Measurements from ENCODE around the gene CSE1L.

CSE1L gene

DNA sequence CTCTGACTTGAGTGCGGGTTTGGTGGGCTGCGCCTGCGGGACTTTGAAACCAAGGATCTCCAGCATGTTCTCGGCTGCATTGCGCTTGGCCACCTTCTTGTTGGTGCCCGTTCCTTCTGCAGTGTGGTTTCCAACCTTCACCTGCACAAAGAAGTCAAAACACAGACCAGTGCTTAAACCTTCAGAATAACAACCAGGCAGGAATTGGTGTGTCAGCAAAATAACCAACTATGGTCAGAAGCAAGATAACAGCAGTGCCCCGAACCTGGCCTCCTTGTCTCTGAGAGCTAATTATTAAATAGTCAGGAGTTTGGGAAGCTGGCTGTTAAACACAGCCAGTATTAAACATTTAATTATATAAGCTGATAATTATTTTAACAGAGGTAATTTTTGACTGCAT, 73.9 kb downstream of the CSE1L start:
- in situ Hi-C loops (cut with HindIII; ENCODE audit: low sequenced_read_pairs) = no loop called here

DNA sequence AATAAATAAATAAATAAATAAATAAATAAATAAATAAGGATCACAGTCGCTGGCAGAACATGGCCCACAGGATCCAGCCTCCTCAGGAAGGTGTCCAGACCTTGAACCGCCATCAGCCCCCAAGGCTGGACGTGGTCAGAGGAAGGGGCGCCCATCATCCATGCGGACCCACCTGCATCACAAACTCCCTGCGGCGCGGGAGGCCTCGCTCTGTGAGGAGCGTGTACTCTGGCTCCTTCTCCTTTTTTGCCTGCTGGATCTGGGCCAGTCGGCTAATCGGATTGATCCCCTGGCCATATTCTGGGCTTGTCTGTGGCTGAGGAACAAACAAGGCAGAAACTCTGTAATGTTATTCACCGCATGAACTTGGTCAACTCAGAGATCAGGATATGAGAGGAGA, 76.8 kb downstream of the CSE1L start:
- in situ Hi-C loops (cut with HindIII; ENCODE audit: low sequenced_read_pairs) = no loop called here

GRCh38 chr20:49123982-49124381, 77.9 kb downstream of the CSE1L start:
- in situ Hi-C loops (cut with HindIII; ENCODE audit: low sequenced_read_pairs) = no loop called here

- in situ Hi-C loops (cut with HindIII; ENCODE audit: low sequenced_read_pairs) = loop anchor here (5.0 kb wide), 3 partner anchors 39 to 109 kb away; partner anchors contain the start of gene CSE1L
These were observed 86.9 kb downstream of the CSE1L start for GRCh38 chr20:49132995-49133478.

DNA sequence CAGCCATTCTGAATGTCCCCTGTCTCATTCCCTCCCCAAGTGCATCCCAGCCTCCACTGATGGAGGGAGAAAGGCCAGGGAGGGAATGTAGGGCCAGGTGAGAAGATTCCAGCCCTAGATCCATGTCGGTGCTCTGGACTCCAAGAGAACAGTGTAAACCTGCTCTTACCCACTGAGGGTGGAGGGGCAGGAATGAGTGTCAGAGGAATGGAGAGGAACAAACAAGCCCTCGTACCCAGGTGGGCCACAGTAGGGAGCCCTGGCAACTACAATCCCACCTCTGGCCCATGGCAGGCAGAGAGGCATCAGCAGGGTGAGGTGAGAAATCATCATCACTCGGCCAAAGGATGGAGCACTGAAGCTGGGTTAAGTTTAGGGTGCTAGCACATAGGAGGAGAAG, 87.5 kb downstream of the CSE1L start:
- in situ Hi-C loops (cut with HindIII; ENCODE audit: low sequenced_read_pairs) = loop anchor here (5.0 kb wide), 3 partner anchors 39 to 109 kb away; partner anchors contain the start of gene CSE1L

DNA sequence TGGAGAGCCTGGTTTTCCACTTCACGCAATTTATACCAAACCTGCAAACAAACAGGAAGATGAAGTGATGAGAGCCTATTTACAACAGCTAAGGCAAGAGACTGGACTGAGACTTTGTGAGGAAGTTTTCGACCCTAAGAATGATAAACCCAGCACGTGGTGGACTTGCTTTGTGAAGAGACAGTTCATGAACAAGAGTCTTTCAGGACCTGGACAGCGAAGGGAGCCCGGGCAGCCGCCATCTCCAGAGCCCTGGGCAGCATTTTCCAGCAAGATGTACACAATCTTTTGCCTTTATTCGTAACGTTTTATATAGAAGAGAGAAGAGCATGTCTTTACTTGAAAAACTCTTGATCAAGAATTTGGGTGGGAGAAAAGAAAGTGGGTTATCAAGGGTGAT, 88.7 kb downstream of the CSE1L start:
- in situ Hi-C loops (cut with HindIII; ENCODE audit: low sequenced_read_pairs) = loop anchor here (5.0 kb wide), 3 partner anchors 38 to 108 kb away; partner anchors contain the start of gene CSE1L

DNA sequence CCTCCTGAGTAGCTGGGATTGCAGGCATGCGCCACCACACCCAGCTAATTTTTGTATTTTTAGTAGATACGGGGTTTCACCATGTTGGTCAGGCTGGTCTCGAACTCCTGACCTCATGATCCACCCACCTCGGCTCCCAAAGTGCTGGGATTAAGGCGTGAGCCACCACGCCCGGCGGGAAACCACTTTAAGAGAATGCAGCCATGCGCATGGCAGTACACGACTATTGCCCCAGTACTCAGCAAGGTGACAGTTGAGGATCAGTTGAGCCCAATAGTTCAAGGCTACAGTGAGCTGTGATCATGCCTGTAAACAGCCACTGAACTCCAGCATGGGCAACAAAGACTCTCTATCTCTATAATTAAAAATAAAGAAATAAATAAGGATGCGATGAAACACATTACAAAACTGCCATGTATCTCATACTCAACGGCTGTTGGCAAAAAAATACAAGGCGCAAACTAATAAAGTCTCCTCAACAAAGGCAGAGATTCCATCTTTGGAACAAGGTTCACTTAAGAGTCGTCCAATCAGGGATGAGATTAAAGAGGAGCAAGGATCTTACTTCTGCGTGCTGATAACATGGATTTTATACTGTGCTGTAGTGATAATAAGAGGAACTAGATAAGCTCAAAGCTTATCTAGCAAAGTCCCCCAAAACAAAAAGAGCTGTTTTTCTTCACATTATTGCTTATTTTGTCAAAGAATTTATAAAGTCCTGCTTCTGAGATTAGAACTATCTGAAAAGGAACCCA, 90.9 kb downstream of the CSE1L start:
- in situ Hi-C loops (cut with HindIII; ENCODE audit: low sequenced_read_pairs) = no loop called here

DNA sequence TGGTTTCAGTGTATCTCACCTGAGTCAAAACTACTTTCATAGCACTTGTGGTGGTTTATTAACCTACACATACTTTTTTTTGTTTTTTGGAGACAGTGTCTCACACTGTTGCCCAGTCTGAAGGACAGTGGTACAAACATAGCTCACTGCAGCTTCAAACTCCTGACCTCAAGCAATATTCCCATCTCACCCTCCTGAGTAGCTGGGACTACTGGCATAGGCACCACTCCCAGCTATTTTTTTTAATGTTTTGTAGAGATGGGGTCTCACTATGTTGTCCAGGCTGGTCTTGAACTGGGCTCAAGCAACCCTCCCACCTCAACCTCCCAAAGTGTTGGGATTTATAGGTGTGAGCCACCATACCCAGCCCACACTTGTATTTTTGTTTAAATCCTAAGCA, 92.3 kb downstream of the CSE1L start:
- in situ Hi-C loops (cut with HindIII; ENCODE audit: low sequenced_read_pairs) = no loop called here

DNA sequence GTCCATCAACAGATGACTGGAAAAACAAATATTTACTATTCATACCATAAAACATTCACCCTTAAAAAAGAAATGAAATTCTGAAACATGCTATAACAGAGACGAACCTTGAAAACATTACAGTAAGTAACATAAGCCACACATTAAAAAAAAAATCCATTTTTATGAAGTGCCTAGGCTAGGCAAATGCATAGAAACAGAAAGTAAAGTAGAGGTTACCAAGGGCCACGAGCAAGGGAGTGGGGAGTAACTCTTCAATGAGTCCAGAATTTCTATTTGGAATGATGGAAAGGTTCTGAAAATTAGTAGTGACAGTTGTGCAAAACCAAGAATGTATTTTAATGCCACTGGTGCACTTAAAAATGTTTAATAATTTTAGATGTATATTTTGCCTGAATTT, 94.3 kb downstream of the CSE1L start:
- in situ Hi-C loops (cut with HindIII; ENCODE audit: low sequenced_read_pairs) = no loop called here

DNA sequence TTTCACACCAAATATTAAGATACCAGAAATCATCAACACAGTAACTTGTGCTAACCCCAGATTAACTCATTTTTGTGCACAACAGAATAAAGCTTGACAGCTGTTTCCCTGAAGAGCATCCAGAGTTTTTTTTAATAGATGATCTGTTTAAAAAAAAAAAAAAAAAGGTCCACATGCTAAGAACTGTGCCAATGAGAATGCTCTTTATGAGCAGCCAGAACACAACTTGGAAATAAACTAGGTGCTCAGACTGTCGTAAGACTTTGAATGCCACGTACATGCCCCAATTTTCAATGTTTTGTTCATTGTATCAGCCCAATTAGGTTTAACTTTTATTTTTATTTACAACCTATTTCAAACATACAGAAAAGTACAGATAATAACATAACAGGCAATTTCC, 94.7 kb downstream of the CSE1L start:
- in situ Hi-C loops (cut with HindIII; ENCODE audit: low sequenced_read_pairs) = no loop called here

All from endothelial cell of hepatic sinusoid (primary cell).